ENCODE results near the gene WDR1.

The WDR1 gene

DNA sequence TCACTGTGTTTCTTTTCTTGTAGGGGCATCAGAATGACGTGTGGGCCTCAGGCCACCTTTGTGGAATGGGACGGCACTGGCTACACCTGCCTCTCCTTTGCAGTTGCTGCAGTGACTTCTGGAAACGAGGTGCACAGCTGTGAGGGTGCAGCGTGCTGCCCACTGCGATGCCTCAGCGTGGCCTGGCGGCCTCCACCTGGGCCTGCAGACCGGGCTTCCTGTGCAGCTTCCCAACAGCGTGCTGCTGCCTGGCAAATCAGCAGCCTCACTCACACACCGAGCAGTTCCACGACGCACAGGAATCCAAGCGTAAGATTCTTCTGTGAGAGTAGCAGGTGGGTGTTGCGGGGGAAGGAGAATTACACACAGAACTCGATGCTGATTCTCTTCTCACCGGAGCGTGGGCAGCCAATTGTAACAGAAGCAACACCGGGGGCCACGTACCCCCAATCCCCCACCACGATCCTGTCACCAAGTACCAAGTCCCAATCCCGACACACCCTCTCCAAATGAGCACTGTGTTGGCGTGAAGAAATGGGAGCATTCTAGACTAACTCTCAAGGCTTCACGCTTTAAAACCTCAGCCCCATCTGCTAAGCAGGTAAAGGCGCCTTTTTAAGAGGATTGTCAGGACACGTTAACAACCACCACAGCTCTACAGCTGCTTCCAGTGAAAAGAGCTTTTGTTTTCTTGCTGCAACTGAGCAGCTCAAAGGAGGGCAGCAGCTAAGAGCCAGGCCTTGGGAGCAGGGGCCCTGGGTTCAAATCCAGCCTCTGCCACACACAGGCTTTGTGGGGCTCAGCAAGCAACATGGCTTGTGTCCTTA, 16.9 kb downstream of the WDR1 start:
- no peak for TF ChIP-seq CTCF (IDR thresholded peaks at IDR 0.05; ENCODE audit: control insufficient read depth, insufficient read depth, low read depth, low read length, missing control alignments)
- no peak overlapping the region for H3K4me3 ChIP-seq (ENCODE audit: control insufficient read depth, low read depth, low read length)
- DNase-seq (ENCODE audit: low read depth): no peak

DNA sequence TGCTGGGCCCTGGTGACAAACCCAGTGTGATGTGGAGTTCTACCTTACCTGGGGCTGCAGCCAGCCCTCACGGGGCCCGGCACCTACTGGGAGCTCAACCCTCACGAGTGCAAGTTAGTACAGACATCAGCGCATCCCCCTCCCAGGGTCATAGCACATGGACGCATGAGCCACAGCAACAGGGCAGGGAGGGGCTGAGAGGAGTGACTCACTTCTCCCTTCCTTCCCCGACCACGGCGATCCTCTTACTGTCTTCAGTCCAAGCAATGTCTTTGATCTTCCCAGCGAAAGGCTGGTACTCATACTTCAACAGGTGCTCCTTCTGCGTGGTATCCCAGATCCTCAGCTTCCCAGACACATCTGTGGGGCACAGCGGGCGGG, 17.8 kb downstream of the WDR1 start:
- no peak for DNase-seq (ENCODE audit: low read depth)
- no peak for TF ChIP-seq CTCF (IDR thresholded peaks at IDR 0.05; ENCODE audit: control insufficient read depth, insufficient read depth, low read depth, low read length, missing control alignments)
- no peak overlapping the region for H3K4me3 ChIP-seq (ENCODE audit: control insufficient read depth, low read depth, low read length)

DNA sequence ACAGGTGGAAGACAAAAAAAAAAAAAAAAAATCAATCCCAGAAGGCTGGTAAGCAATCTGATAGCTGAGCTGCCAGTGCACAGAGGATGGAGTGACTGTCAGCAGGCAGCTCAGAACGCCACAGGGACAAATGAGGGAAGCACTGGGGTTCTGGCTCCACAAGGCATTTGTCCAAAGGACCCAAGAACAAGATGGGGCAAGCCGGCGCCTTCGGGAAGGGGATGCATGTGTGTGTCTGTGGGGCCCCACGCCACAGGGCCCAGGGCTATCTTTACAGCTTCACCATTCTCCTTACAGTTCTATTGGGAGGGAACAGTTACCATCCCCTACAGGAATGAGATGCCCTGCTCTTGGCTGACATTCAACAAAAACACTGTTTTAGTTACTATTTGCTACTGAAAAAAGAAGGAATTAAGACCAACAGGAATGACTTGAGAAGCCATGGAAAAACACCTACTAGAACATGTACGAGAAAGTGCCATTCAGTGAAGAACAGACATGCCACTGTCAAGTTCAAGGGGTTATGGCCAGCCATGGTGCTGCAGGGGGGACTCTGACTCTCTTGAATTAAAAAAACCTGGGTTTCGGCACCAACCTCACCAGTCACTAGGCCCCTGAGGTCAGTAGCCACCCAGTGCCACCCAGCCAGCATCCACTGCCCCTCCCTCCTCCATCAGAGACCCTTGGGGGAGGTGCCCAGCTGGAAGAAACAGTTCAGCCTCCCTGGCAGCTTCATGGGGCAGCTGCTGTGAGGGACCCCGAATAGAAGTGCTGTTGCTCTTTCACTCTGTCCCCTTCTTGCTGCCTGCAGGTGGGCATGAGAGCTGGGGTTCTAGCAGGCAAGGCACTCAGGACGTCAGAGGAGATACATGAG, 18.5 kb downstream of the WDR1 start:
- no peak for DNase-seq (ENCODE audit: low read depth)
- no peak overlapping the region for H3K4me3 ChIP-seq (ENCODE audit: control insufficient read depth, low read depth, low read length)
- no peak for TF ChIP-seq CTCF (IDR thresholded peaks at IDR 0.05; ENCODE audit: control insufficient read depth, insufficient read depth, low read depth, low read length, missing control alignments)

DNA sequence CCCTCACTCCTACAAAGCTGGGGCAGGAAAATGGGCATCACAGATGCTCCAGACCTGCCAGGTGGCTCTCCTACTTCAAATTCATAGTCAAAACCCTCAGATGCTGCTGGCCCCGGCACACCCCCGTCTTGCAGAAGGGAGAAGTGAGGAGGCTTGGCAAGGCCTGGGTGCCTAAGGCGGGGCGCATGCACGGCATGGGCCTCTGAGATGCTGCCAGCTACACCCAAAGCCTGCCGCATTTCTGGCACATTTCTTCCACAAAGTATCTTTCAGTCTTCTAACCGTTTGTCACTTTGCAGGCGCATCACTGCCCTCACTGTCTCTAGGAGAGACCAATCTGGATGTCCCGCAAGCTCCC, 19.6 kb downstream of the WDR1 start:
- TF ChIP-seq CTCF (IDR thresholded peaks at IDR 0.05; ENCODE audit: control insufficient read depth, insufficient read depth, low read depth, low read length, missing control alignments): no peak
- no peak for DNase-seq (ENCODE audit: low read depth)
- no peak overlapping the region for H3K4me3 ChIP-seq (ENCODE audit: control insufficient read depth, low read depth, low read length)

- no peak overlapping the region for H3K4me3 ChIP-seq (ENCODE audit: control insufficient read depth, low read depth, low read length)
- no peak for TF ChIP-seq CTCF (IDR thresholded peaks at IDR 0.05; ENCODE audit: control insufficient read depth, insufficient read depth, low read depth, low read length, missing control alignments)
- DNase-seq (ENCODE audit: low read depth): peak; percentile 69
Measured at GRCh38 chr4:10096201-10096977, 20.2 kb downstream of the WDR1 start.

DNA sequence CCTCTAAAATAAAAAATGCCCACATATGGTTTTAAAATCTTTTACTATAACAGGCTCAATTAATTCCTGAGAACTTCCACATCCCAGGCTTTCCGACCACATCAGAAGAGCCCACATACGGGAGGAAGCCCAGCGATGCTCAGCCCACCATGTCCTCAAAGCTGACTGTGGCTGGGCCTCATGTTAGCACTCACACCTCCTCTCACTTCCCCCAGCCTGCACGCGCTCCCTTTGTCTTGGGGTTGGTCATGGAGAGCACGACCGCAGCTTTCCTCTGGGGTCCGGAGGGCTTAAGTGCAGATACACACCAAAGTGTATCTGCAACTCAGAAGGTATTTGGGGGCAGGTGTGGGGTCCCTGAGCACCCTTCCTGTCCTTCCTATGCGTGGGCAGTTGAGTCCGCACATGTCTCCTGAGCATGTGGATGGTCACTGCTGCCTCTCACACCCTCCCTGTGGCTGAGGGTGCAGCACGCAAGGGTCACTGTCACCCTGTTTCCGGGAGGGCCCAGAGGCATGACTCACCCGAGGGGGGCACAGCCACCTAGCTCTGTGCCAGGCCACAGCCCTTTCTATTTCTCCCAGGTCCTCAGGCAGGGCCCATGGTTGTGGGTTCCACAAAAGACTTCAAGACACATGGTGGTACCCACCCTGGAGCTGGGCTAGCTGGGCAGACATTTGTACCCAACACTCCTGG, 21.2 kb downstream of the WDR1 start:
- TF ChIP-seq CTCF (IDR thresholded peaks at IDR 0.05; ENCODE audit: control insufficient read depth, insufficient read depth, low read depth, low read length, missing control alignments): no peak
- no peak for DNase-seq (ENCODE audit: low read depth)
- H3K4me3 ChIP-seq (ENCODE audit: control insufficient read depth, low read depth, low read length): no peak overlapping the region

All from AG09309 (cell line).